Transverse colon (tissue), 4 donors: ENCODE results near the gene ZNF672.

ENCODE experiments used
- EP300 ChIP-seq: sonication (generic); formaldehyde crosslinking; IDR thresholded peaks from one replicate; pipeline ENCODE4 v1.6.1; 2017; ENCODE audit warnings: antibody characterized with exemption, low read depth
- POLR2A ChIP-seq: fragments of 450-650 bp; IDR thresholded peaks from one replicate; pipeline ENCODE4 v1.6.1; 2016; ENCODE audit warnings: antibody characterized with exemption, mild to moderate bottlenecking, moderate library complexity
- POLR2AphosphoS5 ChIP-seq, 3 donors: sonication (generic); formaldehyde crosslinking; IDR thresholded peaks; one replicate each; pipeline ENCODE4 v1.6.1; 2016; ENCODE audit warnings: antibody characterized with exemption in 3 of 3
- TF ChIP-seq, protein P1 (sequence below), 5 experiments: fragments of 200-600 bp in 3 of 5; fragments of 450-650 bp in 2 of 5; sonication (generic) in 3 of 5; IDR thresholded peaks; 1 replicate in 2 of 5; 2 replicates in 3 of 5; pipeline ENCODE4 v1.5.1; 2016 to 2017; ENCODE audit warnings: antibody characterized with exemption in 5 of 5, inconsistent platforms in 3 of 5, mild to moderate bottlenecking in 2 of 5, moderate library complexity in 1 of 5

GRCh38 chr1:248885646-248886045 is 47.6 kb downstream of the ZNF672 start:
- TF ChIP-seq POLR2A, result no peak
- TF ChIP-seq, protein P1, sequence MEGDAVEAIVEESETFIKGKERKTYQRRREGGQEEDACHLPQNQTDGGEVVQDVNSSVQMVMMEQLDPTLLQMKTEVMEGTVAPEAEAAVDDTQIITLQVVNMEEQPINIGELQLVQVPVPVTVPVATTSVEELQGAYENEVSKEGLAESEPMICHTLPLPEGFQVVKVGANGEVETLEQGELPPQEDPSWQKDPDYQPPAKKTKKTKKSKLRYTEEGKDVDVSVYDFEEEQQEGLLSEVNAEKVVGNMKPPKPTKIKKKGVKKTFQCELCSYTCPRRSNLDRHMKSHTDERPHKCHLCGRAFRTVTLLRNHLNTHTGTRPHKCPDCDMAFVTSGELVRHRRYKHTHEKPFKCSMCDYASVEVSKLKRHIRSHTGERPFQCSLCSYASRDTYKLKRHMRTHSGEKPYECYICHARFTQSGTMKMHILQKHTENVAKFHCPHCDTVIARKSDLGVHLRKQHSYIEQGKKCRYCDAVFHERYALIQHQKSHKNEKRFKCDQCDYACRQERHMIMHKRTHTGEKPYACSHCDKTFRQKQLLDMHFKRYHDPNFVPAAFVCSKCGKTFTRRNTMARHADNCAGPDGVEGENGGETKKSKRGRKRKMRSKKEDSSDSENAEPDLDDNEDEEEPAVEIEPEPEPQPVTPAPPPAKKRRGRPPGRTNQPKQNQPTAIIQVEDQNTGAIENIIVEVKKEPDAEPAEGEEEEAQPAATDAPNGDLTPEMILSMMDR (IDR thresholded peaks at IDR 0.05), result no peak
- TF ChIP-seq POLR2AphosphoS5 (IDR thresholded peaks at IDR 0.05), result no peak
- no peak for TF ChIP-seq EP300
